Glutamatergic neuron (in vitro differentiated cells): ENCODE measurements around the gene GGT1. TPM values are rescaled to one million over a fixed set of nuclear protein-coding genes. Genes with fewer than 3 reads are reported as not detected.
"Not testable (repeated sequence)": the region's sequence is repeated elsewhere in the genome, so short reads cannot be mapped to it uniquely, and the experiment has no call there.

Source experiments
- DNase-seq: peaks from one replicate; pipeline ENCODE4 v3.0.0; 2022
- H3K27ac Mint-ChIP-seq: one replicate; pipeline ENCODE4 v1.8.0; 2020; ENCODE audit warnings: mild to moderate bottlenecking, mixed read lengths, inconsistent platforms; ENCODE audit not compliant: unreplicated experiment
- H3K27me3 Mint-ChIP-seq: one replicate; pipeline ENCODE4 v1.8.0; 2020; ENCODE audit warnings: mild to moderate bottlenecking, moderate library complexity, mixed read lengths, inconsistent platforms; ENCODE audit not compliant: unreplicated experiment
- H3K36me3 Mint-ChIP-seq: one replicate; pipeline ENCODE4 v1.8.0; 2020; ENCODE audit warnings: mild to moderate bottlenecking, mixed read lengths, inconsistent platforms; ENCODE audit not compliant: unreplicated experiment
- H3K4me1 Mint-ChIP-seq: one replicate; pipeline ENCODE4 v1.8.0; 2020; ENCODE audit warnings: mild to moderate bottlenecking, low read depth, mixed read lengths, inconsistent platforms; ENCODE audit not compliant: unreplicated experiment
- H3K4me3 Mint-ChIP-seq: one replicate; pipeline ENCODE4 v1.8.0; 2020; ENCODE audit warnings: mild to moderate bottlenecking, mixed read lengths, inconsistent platforms; ENCODE audit not compliant: unreplicated experiment
- H3K9me3 Mint-ChIP-seq: one replicate; pipeline ENCODE4 v1.8.0; 2020; ENCODE audit warnings: mild to moderate bottlenecking, moderate library complexity, mixed read lengths, inconsistent platforms; ENCODE audit not compliant: unreplicated experiment
- long read RNA-seq: library from polyadenylated mRNA; unstranded; transcript quantifications from one replicate; pipeline ENCODE4 v2.0.0, GENCODE V29; 2020; ENCODE audit not compliant: unreplicated experiment
- total RNA-seq: library from RNA; stranded (reverse); fragmentation: NEBNext Ultra II Directional; extraction: Animal tissue kit (Norgen Biotek cat#: 25700); gene quantifications from one replicate; pipeline ENCODE4 v1.2.1, GENCODE V29; 2021; ENCODE audit not compliant: unreplicated experiment
- TF ChIP-seq, protein P1 (sequence below): fragments of 200-600 bp; sonication (generic); IDR thresholded peaks from one replicate; pipeline ENCODE4 v1.5.0; 2021; ENCODE audit not compliant: partially characterized antibody, unreplicated experiment

GGT1 gene
- total RNA-seq = 3.1 TPM
- long read RNA-seq, partial matches to known transcripts = 1 of 1 reads
- long read RNA-seq, other reads (novel, unspliced or antisense) = 0 of 1 reads

DNA sequence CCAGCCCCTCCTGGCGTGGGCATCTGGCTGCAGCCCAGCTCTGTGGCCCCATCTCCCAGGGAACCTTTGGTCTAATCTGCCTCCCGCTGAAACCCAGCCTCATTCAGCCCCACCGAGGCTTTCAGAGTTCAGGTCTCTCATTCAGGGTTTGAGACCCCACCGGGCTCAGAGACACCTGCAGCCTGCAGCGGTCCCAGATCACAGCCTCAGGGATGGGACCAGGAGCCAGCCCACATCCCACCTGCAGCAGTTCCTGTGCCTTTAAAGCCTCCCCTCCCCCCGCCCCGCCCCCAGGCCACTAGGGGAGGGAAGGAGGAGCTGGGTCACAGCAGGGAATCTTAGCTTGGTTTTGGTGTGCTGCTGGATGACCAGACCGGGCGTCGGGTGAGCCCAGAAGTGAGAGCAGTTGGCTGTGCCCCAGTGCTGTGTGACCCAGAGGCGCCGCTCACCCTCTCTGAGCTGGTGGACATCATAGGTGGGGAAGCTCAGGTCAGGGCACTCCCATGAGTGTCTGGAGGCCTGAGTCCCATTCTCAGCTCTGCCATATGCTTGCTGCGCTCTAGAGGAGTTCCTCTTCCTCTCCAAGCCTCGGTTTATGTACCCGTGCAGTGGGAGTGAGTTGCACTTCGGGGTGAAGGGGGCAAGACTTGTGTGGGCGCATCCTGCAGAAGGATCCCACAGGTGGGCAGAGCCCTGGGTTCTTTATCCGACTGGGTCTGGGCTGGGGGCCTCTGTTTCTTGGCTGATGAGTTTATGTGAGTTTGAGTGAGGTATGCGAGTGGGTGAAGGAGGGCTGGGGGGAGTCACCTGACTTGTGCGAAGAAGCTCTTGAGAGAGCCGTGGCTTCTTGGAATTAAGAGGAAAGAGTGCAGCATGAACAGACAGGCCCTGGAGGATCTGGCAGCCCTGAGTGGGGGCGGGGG lies at the start of gene GGT1:
TSS of gene GGT1 (plus strand) at position 347 of the 923 bp plus-strand sequence. CDS start 7,889 bp downstream, outside the sequence.
- not testable (repeated sequence) for H3K27ac Mint-ChIP-seq, H3K9me3 Mint-ChIP-seq, DNase-seq, H3K4me3 Mint-ChIP-seq, H3K27me3 Mint-ChIP-seq, H3K4me1 Mint-ChIP-seq, H3K36me3 Mint-ChIP-seq

DNA sequence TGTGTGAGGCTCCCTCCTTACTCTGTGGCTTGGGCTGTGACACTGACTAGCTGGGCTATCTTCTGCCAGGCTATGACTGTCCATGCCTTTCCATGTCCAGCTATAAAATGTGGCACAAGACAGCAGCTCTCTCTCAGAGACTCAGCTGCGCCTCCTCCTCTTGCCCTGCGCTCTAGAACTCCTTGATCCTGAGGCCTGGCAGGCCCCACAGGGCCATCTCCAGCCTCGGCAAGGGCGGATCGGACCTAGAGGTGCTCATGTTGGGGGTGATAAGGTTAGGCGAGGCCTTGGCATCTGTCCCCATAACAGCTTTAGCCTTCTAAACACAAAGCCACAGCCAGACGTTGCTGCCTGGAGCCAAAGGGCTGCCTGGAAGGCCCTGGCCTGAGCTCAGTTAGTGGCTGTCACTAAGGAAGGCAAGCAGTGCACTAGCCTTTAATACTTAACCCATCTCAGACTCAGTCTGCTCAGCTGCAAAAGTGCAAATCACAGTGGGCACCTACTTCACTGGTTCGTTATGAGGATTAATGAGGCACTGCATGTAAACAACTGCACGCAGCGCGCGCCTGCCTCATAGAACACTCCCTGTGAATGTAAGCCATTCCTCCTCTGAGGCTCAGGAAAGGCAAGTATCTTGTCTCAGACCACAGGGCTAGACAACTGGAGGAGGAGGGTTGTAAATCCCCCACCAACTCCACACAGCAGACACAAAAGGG lies 49.2 kb upstream of the GGT1 start:
- Mint-ChIP-seq H3K36me3 (no peaks in the 10 kb centered on the region), H3K9me3 (peaks cover 10% of the 10 kb centered on the region), H3K4me1 (peaks cover 21% of the 10 kb centered on the region), H3K27me3 (peaks cover 12% of the 10 kb centered on the region), H3K27ac (peak overlapping the region; percentile 96), H3K4me3 (peak overlapping the region; percentile 100)
- DNase-seq = peak; percentile 18
- TF ChIP-seq, protein P1, sequence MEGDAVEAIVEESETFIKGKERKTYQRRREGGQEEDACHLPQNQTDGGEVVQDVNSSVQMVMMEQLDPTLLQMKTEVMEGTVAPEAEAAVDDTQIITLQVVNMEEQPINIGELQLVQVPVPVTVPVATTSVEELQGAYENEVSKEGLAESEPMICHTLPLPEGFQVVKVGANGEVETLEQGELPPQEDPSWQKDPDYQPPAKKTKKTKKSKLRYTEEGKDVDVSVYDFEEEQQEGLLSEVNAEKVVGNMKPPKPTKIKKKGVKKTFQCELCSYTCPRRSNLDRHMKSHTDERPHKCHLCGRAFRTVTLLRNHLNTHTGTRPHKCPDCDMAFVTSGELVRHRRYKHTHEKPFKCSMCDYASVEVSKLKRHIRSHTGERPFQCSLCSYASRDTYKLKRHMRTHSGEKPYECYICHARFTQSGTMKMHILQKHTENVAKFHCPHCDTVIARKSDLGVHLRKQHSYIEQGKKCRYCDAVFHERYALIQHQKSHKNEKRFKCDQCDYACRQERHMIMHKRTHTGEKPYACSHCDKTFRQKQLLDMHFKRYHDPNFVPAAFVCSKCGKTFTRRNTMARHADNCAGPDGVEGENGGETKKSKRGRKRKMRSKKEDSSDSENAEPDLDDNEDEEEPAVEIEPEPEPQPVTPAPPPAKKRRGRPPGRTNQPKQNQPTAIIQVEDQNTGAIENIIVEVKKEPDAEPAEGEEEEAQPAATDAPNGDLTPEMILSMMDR = no peak

DNA sequence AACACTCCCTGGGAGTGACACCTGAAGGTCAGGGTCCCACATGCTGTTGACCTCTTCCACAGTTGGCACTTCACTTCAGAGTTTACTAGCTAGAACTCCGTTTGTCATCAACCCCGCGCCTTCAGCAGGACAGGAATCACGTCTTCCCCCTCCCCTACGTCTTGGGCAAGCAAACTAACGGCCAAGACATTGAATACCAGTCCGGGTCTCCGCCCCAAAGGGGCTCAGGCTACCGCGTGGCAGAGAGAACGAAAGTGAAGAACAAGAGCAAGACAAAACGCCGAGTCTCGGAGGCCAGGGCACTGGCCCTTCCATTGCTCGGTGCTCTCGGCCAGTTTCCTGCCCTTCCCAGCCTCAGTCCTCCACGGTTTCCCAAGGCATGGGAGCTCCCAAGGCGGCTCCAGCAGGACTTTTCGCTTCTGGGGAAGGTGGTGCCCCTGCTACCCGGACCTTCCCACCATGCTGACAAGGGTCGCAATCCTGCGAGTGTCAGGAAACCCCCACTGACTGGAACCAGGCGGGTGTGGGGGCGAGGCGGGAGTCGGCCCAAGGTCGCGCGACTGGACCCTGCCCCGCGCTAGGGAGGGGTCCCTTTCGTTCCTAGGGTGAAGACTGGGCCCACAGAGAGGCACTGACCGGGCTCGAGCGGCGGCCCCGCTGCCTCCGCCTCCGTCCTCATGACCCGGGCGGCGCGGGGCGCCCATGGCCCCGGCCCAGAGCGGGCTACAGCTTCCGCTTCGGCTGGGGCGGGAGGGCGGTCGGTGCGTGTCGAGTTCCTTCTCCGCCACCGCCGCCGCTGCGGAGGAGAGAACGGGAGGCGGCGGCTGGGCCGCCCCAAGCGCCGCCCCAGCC lies 48.5 kb upstream of the GGT1 start, which contains the start of gene GUCD1:
TSS of gene GUCD1 (minus strand) at position 826 of the 852 bp plus-strand sequence. CDS start at position 679, 147 bp downstream.
- Mint-ChIP-seq H3K27me3 (peaks cover 12% of the 10 kb centered on the region), H3K4me1 (peaks cover 21% of the 10 kb centered on the region), H3K9me3 (peaks cover 8% of the 10 kb centered on the region), H3K4me3 (peak within 1 kb of the TSS; percentile 100), H3K27ac (peak within 1 kb of the TSS; percentile 97), H3K36me3 (no peaks in the 10 kb centered on the region)
- TF ChIP-seq, protein P1 = no peak
- DNase-seq = no peak

DNA sequence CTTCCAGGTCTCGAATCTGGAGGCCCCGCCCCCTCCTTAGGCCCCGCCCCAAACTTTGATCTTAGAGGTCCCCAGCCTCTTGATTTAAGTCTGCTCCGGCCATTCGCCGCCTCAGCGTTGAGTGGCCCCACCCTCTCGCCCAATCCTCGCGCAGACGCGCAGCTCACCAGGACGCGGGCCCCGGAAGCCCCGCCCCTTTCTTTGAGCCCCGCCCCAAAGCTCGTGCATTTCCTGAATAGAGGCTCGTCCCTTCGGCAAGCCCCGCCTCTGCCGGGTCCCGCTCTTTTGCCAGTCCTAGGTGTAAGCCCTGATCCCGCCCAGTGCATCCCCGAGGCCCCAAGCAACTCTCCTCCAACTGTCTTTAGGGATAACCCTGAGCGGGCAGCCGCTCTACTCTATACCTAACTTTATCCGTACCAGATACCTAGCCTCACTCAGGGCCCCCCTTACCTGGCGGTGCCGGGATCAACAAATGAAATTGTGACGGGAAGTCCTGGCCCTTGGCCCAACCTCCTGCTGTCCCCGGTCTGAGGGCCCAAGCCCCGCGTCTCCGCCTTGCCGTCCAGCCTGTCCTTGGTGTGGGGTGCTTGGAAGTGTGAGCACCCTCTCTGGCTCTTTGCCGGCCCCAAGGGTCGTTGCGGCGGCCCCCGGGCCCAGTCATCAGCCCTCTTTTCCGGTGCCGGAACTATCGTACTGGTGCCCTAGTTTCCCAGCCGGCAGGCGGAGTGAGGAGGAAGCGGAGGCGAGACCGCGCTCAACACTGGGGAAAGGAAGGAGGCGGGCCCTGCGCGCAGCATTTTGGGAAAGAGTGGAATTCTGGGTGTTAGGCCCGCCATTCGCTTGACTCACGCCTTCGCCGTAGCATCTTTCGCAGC lies 47.6 kb upstream of the GGT1 start, which contains the start of gene SNRPD3:
TSS of gene SNRPD3 (plus strand) at position 835 of the 875 bp plus-strand sequence. CDS start 1,676 bp downstream, outside the sequence.
- DNase-seq = peak; percentile 99
- Mint-ChIP-seq H3K27ac (peak within 1 kb of the TSS; percentile 97), H3K9me3 (peaks cover 8% of the 10 kb centered on the region), H3K36me3 (no peaks in the 10 kb centered on the region), H3K27me3 (peaks cover 12% of the 10 kb centered on the region), H3K4me3 (peak within 1 kb of the TSS; percentile 99), H3K4me1 (peaks cover 21% of the 10 kb centered on the region)
- TF ChIP-seq, protein P1 = peak; percentile 29
